ENCODE data around the gene ANKRD34C.

- TF ChIP-seq CTCF (IDR thresholded peaks at IDR 0.05) = no peak
- TF ChIP-seq POLR2A (IDR thresholded peaks at IDR 0.05) = no peak
Observed at GRCh38 chr15:79308874-79309273, 26.4 kb downstream of the ANKRD34C start.
